ENCODE results near the gene BTF3L4. TPM values are rescaled to one million over a fixed set of nuclear protein-coding genes. Genes with fewer than 3 reads are reported as not detected.

BTF3L4 gene
- total RNA-seq, 1 experiment from 2014 or later: 106 TPM

DNA sequence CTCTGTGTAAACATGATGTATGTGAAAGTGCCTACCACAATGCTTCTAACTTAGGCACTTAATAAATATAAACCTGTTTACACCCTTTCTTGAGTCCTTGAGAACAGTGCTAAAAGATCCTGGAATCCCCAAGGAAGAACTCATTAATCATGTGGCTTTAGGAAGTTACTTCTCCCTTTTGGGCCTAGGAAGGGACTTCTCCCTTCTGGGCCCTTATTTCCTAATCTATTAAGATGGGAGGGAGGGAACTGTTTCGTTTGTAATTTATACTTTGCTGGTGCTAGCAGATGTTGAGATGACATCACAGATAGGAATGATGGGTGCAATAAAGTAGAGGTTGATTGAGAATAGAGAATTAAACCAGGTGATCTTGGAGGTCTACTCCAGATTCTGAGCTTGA is 1.2 kb downstream of the BTF3L4 start:
- peaks cover 18 to 54% (median 42%) of the 10 kb centered on the region in 3 experiments for H3K36me3 Mint-ChIP-seq (ENCODE audit: insufficient read depth in 1 of 3, low read depth in 3 of 3)
- DNase-seq: no peak
- Histone ChIP-seq H2BK5ac (ENCODE audit: insufficient read length, low read length) (no peak overlapping the region), H2BK20ac (ENCODE audit: low read depth, low read length, poor library complexity, severe bottlenecking) (no peak overlapping the region), H4K8ac (replicated peaks; ENCODE audit: insufficient read length, low read depth, low read length) (no peak overlapping the region), H3K23ac (ENCODE audit: insufficient read length, low read depth, low read length) (no peak overlapping the region), H3K27ac (ENCODE audit: insufficient read length, low read depth, low read length) (peak overlapping the region; percentile 19), H2BK120ac (ENCODE audit: low read depth, low read length, poor library complexity, severe bottlenecking) (no peak overlapping the region), H3K56ac (ENCODE audit: insufficient read length, low read depth, low read length) (no peak overlapping the region), H3K14ac (ENCODE audit: insufficient read depth, low read length) (no peak overlapping the region), H3K9me3 (ENCODE audit: control insufficient read depth, low read depth, low read length) (no peaks in the 10 kb centered on the region), H3K79me1 (ENCODE audit: insufficient read depth, low read depth, low read length, poor library complexity, severe bottlenecking) (no peaks in the 10 kb centered on the region), H3K4me2 (ENCODE audit: insufficient read depth, insufficient read length, low read length) (peak overlapping the region; percentile 83), H3K4me1 (ENCODE audit: insufficient read depth, low read length) (no peaks in the 10 kb centered on the region), H3K9ac (ENCODE audit: extremely low read depth, insufficient read length, low read length) (peak overlapping the region; percentile 76), H2AFZ (ENCODE audit: low read length) (no peak overlapping the region), H3K18ac (ENCODE audit: insufficient read length, low read depth, low read length) (no peak overlapping the region), H3K4ac (ENCODE audit: low read depth, low read length) (no peak overlapping the region), H4K20me1 (ENCODE audit: control insufficient read depth, insufficient read depth, insufficient read length) (no peaks in the 10 kb centered on the region), H3T11ph (ENCODE audit: low read length) (no peak overlapping the region), H3K27me3 (ENCODE audit: insufficient read depth, low read length) (no peaks in the 10 kb centered on the region), H3K79me2 (ENCODE audit: insufficient read depth, low read length) (peaks cover 29% of the 10 kb centered on the region; the same call in 1 of the 2 replicates), H4K5ac (ENCODE audit: insufficient read length, low read depth, low read length) (no peak overlapping the region), H2BK12ac (ENCODE audit: insufficient read length, low read depth, low read length) (no peak overlapping the region), H2BK15ac (ENCODE audit: low read depth, low read length) (no peak overlapping the region), H4K91ac (ENCODE audit: insufficient read length, low read depth, low read length) (no peak overlapping the region), H3K23me2 (ENCODE audit: insufficient read length, low read depth, low read length, poor library complexity, severe bottlenecking) (peaks cover 10% of the 10 kb centered on the region), H2AK5ac (ENCODE audit: insufficient read length, low read length) (no peak overlapping the region)
- no CpG with 5 or more reads among the region's 1 CpG for whole genome bisulfite sequencing (ENCODE audit: extremely low coverage, insufficient read length, low lambda C conversion rate)
- H3K27me3 Mint-ChIP-seq (ENCODE audit: low read depth): no peaks in the 10 kb centered on the region
- H3K27ac Mint-ChIP-seq: peak overlapping the region; percentile 97 to 100 (median 98)
- peaks cover 25 to 28% of the 10 kb centered on the region in 2 experiments for H3K4me1 Mint-ChIP-seq
- no peaks in the 10 kb centered on the region; a peak in 1 of 5 replicates for H3K9me3 Mint-ChIP-seq
- TF ChIP-seq CTCF (conservative IDR thresholded peaks at IDR 0.05): no peak
- peak overlapping the region; percentile 99 to 100 for H3K4me3 Mint-ChIP-seq

All from H9 (cell line).